DND-41 (cell line): Measurements from ENCODE around the gene SELENON.

Experiments used
- ATAC-seq: fragments of 200-7000 bp; cut with Tn5 transposase; 3 replicates; pipeline ENCODE4 v1.9.1; 2021; ENCODE audit warnings: low read depth; ENCODE audit not compliant: insufficient read depth
- DNase-seq: peaks from one replicate; pipeline ENCODE4 v3.0.0-alpha.2; 2020
- H2AFZ ChIP-seq: 2 replicates; pipeline ENCODE4 v1.6.0; 2012; ENCODE audit warnings: low read depth, low read length
- H3K27ac ChIP-seq: 2 replicates; pipeline ENCODE4 v1.5.1; 2012; ENCODE audit warnings: low read length, inconsistent platforms
- H3K27me3 ChIP-seq: fragments of 200-600 bp; sonication (generic); 2 replicates; pipeline ENCODE4 v1.6.0; 2012; ENCODE audit warnings: low read length, mild to moderate bottlenecking, inconsistent platforms; ENCODE audit not compliant: insufficient read depth, poor library complexity
- H3K36me3 ChIP-seq: 2 replicates; pipeline ENCODE4 v1.5.1; 2012; ENCODE audit warnings: low read length, inconsistent platforms; ENCODE audit not compliant: insufficient read depth
- H3K4me1 ChIP-seq: 2 replicates; pipeline ENCODE4 v1.5.1; 2012; ENCODE audit warnings: mild to moderate bottlenecking, low read length; ENCODE audit not compliant: insufficient read depth
- H3K4me2 ChIP-seq: 2 replicates; pipeline ENCODE4 v1.6.0; 2012; ENCODE audit warnings: mild to moderate bottlenecking, moderate library complexity, low read length, inconsistent platforms; ENCODE audit not compliant: insufficient read depth
- H3K4me3 ChIP-seq, 2 experiments: fragments of 200-600 bp in 1 of 2; shearing (Covaris generic) in 1 of 2; 2 replicates each; pipeline ENCODE4 v1.5.1; 2012 to 2016; ENCODE audit warnings: inconsistent platforms in 2 of 2, low read length in 2 of 2, mild to moderate bottlenecking in 2 of 2, low read depth in 1 of 2, moderate library complexity in 1 of 2
- H3K79me2 ChIP-seq: 2 replicates; pipeline ENCODE4 v1.6.0; 2012; ENCODE audit warnings: low read length, inconsistent platforms; ENCODE audit not compliant: insufficient read depth
- H3K9ac ChIP-seq: 2 replicates; pipeline ENCODE4 v1.6.0; 2012; ENCODE audit warnings: low read depth, mild to moderate bottlenecking, inconsistent platforms, low read length, moderate library complexity
- H3K9me3 ChIP-seq: 2 replicates; pipeline ENCODE4 v1.5.1; 2012; ENCODE audit warnings: low read length, moderate library complexity, mild to moderate bottlenecking, inconsistent platforms; ENCODE audit not compliant: insufficient read depth, severe bottlenecking
- H4K20me1 ChIP-seq: 2 replicates; pipeline ENCODE4 v1.6.0; 2012; ENCODE audit warnings: low read length; ENCODE audit not compliant: insufficient read depth
- CTCF ChIP-seq: IDR thresholded peaks from 2 replicates; pipeline ENCODE4 v1.5.1; 2012; ENCODE audit warnings: borderline replicate concordance, low read length, moderate library complexity, mild to moderate bottlenecking; ENCODE audit not compliant: poor library complexity, severe bottlenecking; ENCODE audit errors: extremely low read depth
- EZH2 ChIP-seq: IDR thresholded peaks from 3 replicates; pipeline ENCODE4 v1.6.1; 2012; ENCODE audit warnings: borderline replicate concordance, low read depth, mild to moderate bottlenecking, moderate library complexity, low read length, inconsistent platforms; ENCODE audit not compliant: severe bottlenecking

SELENON gene

GRCh38 chr1:25755475-25756125 lies 44.4 kb upstream of the SELENON start:
- H3K27me3 ChIP-seq: peaks cover 18% of the 10 kb centered on the region
- no peak for DNase-seq
- ATAC-seq: no peak
- no peak overlapping the region for H3K4me2 ChIP-seq
- H3K4me1 ChIP-seq: peaks cover 4% of the 10 kb centered on the region; the same call in 1 of the 2 replicates
- H3K9me3 ChIP-seq: no peaks in the 10 kb centered on the region
- H3K9ac ChIP-seq: no peak overlapping the region
- peaks cover 16% of the 10 kb centered on the region for H4K20me1 ChIP-seq
- no peak overlapping the region for H3K27ac ChIP-seq
- H2AFZ ChIP-seq: no peak overlapping the region
- H3K36me3 ChIP-seq: no peaks in the 10 kb centered on the region
- no peak overlapping the region for H3K4me3 ChIP-seq
- H3K79me2 ChIP-seq: no peaks in the 10 kb centered on the region
- no peak for TF ChIP-seq CTCF
- no peak for TF ChIP-seq EZH2

GRCh38 chr1:25756215-25756614 lies 43.8 kb upstream of the SELENON start:
- Histone ChIP-seq H3K9me3 (no peaks in the 10 kb centered on the region), H4K20me1 (peaks cover 16% of the 10 kb centered on the region), H3K4me1 (peaks cover 4% of the 10 kb centered on the region; the same call in 1 of the 2 replicates), H3K4me2 (no peak overlapping the region), H2AFZ (no peak overlapping the region), H3K4me3 (no peak overlapping the region), H3K79me2 (no peaks in the 10 kb centered on the region), H3K27ac (no peak overlapping the region), H3K27me3 (peaks cover 15% of the 10 kb centered on the region), H3K36me3 (no peaks in the 10 kb centered on the region), H3K9ac (no peak overlapping the region)
- TF ChIP-seq CTCF (no peak), EZH2 (no peak)
- peak; percentile 75 for ATAC-seq
- peak; percentile 33 for DNase-seq

DNA sequence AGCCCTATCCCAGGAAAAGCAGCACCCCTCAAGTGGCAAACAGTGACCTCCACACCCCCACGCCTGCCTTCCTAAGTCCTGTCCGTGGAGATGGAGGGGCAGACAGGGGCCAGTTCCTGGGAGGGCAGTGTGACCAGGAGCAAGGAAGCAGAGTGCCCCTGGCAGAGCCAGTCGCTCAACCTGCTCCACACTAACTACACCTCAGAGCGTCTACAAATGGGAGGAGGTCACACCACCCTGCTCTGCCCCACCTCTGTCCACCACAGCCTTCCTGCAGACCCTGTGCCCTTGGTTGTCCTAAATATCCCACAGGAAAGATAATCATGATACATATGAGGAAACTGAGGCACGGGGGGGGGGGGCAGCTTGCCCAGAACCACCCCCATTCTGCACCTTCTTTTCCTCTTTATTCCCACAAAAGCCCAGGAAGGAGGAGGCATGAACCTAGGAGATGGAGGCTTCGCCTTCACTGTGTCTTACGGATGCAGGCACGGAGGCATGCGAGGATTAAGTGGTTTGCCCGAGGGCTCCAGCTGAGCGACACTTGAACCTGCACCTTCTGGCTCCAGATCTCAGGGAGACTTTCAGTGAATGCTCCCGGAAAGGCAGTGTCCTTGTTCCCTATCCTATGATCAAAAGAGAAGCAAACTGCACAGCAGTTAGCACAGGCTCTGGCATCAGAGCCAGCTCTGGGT lies 42.7 kb upstream of the SELENON start:
- DNase-seq (no peak), ATAC-seq (no peak)
- Histone ChIP-seq H3K4me2 (no peak overlapping the region), H3K27ac (no peak overlapping the region), H3K36me3 (no peaks in the 10 kb centered on the region), H3K27me3 (peaks cover 15% of the 10 kb centered on the region), H2AFZ (no peak overlapping the region), H3K4me1 (peaks cover 4% of the 10 kb centered on the region; the same call in 1 of the 2 replicates), H3K9ac (no peak overlapping the region), H3K9me3 (no peaks in the 10 kb centered on the region), H3K79me2 (no peaks in the 10 kb centered on the region), H3K4me3 (no peak overlapping the region), H4K20me1 (peaks cover 16% of the 10 kb centered on the region)
- TF ChIP-seq CTCF (no peak), EZH2 (no peak)
